Lower leg skin (tissue), 3 donors: ENCODE measurements around the gene PDHB.

Experiments used
- POLR2A ChIP-seq, 2 donors: fragments of 450-650 bp; IDR thresholded peaks; one replicate each; pipeline ENCODE4 v1.6.1; 2016 to 2017; ENCODE audit warnings: antibody characterized with exemption in 2 of 2, mild to moderate bottlenecking in 1 of 2, moderate library complexity in 1 of 2
- TF ChIP-seq, protein P1 (sequence below), 3 donors: fragments of 450-650 bp; IDR thresholded peaks; one replicate each; pipeline ENCODE4 v1.5.1; 2016; ENCODE audit warnings: antibody characterized with exemption in 3 of 3, mild to moderate bottlenecking in 3 of 3, moderate library complexity in 2 of 3

DNA sequence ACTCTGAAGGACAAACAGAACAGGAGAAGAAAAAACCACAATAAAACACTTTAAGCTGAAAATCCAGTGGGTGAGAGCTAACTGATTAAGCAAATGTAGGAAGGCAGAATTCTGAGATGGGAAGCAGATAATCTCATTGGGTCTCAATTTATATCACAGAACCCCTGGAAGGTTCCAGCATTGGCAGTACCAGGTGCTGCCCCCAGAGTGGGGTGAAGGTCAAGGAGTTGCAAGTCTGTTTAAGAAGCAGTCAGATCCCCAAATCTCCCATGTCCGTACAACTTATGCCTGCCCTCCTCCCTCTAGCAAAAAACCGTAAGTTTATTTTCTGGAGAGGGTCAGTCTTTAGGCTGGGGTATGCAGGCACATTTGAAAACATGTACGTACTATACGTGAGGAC is 55.9 kb downstream of the PDHB start:
- TF ChIP-seq, protein P1, sequence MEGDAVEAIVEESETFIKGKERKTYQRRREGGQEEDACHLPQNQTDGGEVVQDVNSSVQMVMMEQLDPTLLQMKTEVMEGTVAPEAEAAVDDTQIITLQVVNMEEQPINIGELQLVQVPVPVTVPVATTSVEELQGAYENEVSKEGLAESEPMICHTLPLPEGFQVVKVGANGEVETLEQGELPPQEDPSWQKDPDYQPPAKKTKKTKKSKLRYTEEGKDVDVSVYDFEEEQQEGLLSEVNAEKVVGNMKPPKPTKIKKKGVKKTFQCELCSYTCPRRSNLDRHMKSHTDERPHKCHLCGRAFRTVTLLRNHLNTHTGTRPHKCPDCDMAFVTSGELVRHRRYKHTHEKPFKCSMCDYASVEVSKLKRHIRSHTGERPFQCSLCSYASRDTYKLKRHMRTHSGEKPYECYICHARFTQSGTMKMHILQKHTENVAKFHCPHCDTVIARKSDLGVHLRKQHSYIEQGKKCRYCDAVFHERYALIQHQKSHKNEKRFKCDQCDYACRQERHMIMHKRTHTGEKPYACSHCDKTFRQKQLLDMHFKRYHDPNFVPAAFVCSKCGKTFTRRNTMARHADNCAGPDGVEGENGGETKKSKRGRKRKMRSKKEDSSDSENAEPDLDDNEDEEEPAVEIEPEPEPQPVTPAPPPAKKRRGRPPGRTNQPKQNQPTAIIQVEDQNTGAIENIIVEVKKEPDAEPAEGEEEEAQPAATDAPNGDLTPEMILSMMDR (IDR thresholded peaks at IDR 0.05): no peak
- TF ChIP-seq POLR2A (IDR thresholded peaks at IDR 0.05): no peak
